Measurements from ENCODE around the gene DTX2.

- TF ChIP-seq EZH2 (IDR thresholded peaks at IDR 0.05; ENCODE audit: low read depth) (no peak), CTCF (conservative IDR thresholded peaks at IDR 0.05) (no peak)
Measured at GRCh38 chr7:76425156-76425555, 36.4 kb upstream of the DTX2 start.

All from PC-9 (cell line).